ENCODE measurements around the gene ZBTB40.

ZBTB40 gene

GRCh38 chr1:22465671-22466070, 14.0 kb downstream of the ZBTB40 start:
- no peak for TF ChIP-seq EZH2 (IDR thresholded peaks at IDR 0.05; ENCODE audit: borderline replicate concordance, low read depth, low read length, severe bottlenecking)
- TF ChIP-seq, protein P1, sequence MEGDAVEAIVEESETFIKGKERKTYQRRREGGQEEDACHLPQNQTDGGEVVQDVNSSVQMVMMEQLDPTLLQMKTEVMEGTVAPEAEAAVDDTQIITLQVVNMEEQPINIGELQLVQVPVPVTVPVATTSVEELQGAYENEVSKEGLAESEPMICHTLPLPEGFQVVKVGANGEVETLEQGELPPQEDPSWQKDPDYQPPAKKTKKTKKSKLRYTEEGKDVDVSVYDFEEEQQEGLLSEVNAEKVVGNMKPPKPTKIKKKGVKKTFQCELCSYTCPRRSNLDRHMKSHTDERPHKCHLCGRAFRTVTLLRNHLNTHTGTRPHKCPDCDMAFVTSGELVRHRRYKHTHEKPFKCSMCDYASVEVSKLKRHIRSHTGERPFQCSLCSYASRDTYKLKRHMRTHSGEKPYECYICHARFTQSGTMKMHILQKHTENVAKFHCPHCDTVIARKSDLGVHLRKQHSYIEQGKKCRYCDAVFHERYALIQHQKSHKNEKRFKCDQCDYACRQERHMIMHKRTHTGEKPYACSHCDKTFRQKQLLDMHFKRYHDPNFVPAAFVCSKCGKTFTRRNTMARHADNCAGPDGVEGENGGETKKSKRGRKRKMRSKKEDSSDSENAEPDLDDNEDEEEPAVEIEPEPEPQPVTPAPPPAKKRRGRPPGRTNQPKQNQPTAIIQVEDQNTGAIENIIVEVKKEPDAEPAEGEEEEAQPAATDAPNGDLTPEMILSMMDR (IDR thresholded peaks at IDR 0.05; ENCODE audit: borderline replicate concordance, extremely low read depth, low read length, poor library complexity, severe bottlenecking) = no peak

GRCh38 chr1:22470227-22470626, 18.6 kb downstream of the ZBTB40 start:
- ATAC-seq (ENCODE audit: insufficient read depth, low read depth) (no peak), DNase-seq (no peak)
- H3K27ac ChIP-seq (ENCODE audit: low read length) = no peak overlapping the region
- H3K4me2 ChIP-seq (ENCODE audit: insufficient read depth, low read length) = no peak overlapping the region
- H3K4me1 ChIP-seq (ENCODE audit: insufficient read depth, low read length) = no peaks in the 10 kb centered on the region
- H4K20me1 ChIP-seq (ENCODE audit: insufficient read depth, low read length) = peaks cover 56% of the 10 kb centered on the region; the same call in 1 of the 2 replicates
- no peak overlapping the region for H2AFZ ChIP-seq (ENCODE audit: low read depth, low read length)
- H3K9me3 ChIP-seq (ENCODE audit: insufficient read depth, low read length, severe bottlenecking) = peaks cover under 1% of the 10 kb centered on the region
- no peak overlapping the region for H3K9ac ChIP-seq (ENCODE audit: low read depth, low read length)
- peaks cover 83% of the 10 kb centered on the region for H3K79me2 ChIP-seq (ENCODE audit: insufficient read depth, low read length)
- no peak for TF ChIP-seq EZH2 (IDR thresholded peaks at IDR 0.05; ENCODE audit: borderline replicate concordance, low read depth, low read length, severe bottlenecking)
- TF ChIP-seq, protein P1 (IDR thresholded peaks at IDR 0.05; ENCODE audit: borderline replicate concordance, extremely low read depth, low read length, poor library complexity, severe bottlenecking) = no peak
- no peaks in the 10 kb centered on the region for H3K36me3 ChIP-seq (ENCODE audit: insufficient read depth, low read length)
- no peaks in the 10 kb centered on the region for H3K27me3 ChIP-seq (ENCODE audit: insufficient read depth, low read length, poor library complexity)
- no peak overlapping the region for H3K4me3 ChIP-seq (ENCODE audit: low read depth in 1 of 2, low read length in 2 of 2)

More at GRCh38 chr1:22465671-22466070, 14.0 kb downstream of the ZBTB40 start:
- ATAC-seq (ENCODE audit: insufficient read depth, low read depth) (no peak), DNase-seq (no peak)
- no peak overlapping the region for H2AFZ ChIP-seq (ENCODE audit: low read depth, low read length)
- H3K9ac ChIP-seq (ENCODE audit: low read depth, low read length) = no peak overlapping the region
- no peaks in the 10 kb centered on the region for H3K4me1 ChIP-seq (ENCODE audit: insufficient read depth, low read length)
- H3K27ac ChIP-seq (ENCODE audit: low read length) = no peak overlapping the region
- H3K9me3 ChIP-seq (ENCODE audit: insufficient read depth, low read length, severe bottlenecking) = peaks cover 15% of the 10 kb centered on the region
- no peak overlapping the region for H3K4me2 ChIP-seq (ENCODE audit: insufficient read depth, low read length)
- H3K79me2 ChIP-seq (ENCODE audit: insufficient read depth, low read length) = peaks cover 86% of the 10 kb centered on the region
- H3K36me3 ChIP-seq (ENCODE audit: insufficient read depth, low read length) = no peaks in the 10 kb centered on the region
- no peak overlapping the region for H3K4me3 ChIP-seq (ENCODE audit: low read depth in 1 of 2, low read length in 2 of 2)
- no peaks in the 10 kb centered on the region for H3K27me3 ChIP-seq (ENCODE audit: insufficient read depth, low read length, poor library complexity)
- peaks cover 24% of the 10 kb centered on the region; the same call in 1 of the 2 replicates for H4K20me1 ChIP-seq (ENCODE audit: insufficient read depth, low read length)

DNA sequence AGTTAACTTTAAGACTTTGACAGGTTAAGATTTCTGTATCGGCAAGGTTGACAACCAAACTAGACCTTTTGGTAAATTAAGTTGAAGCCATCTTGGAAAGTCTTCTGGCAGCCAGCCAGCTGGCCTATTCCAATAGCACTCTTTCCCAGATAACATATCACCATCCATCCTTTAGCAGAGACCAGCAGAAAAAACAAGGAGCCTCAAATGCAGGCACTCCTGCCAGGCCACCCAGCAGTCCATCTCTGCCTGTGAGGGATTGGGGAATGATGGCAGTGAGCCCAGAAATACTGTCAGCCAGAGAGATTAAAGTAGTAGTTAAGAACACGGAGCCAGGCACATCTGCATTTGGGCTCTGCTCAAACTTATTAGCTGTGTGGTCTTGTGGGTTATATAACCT, 19.4 kb downstream of the ZBTB40 start:
- peaks cover 81% of the 10 kb centered on the region for H3K79me2 ChIP-seq (ENCODE audit: insufficient read depth, low read length)
- no peak overlapping the region for H3K4me3 ChIP-seq (ENCODE audit: low read depth in 1 of 2, low read length in 2 of 2)
- H3K9me3 ChIP-seq (ENCODE audit: insufficient read depth, low read length, severe bottlenecking) = no peaks in the 10 kb centered on the region
- H3K36me3 ChIP-seq (ENCODE audit: insufficient read depth, low read length) = no peaks in the 10 kb centered on the region
- no peak overlapping the region for H3K9ac ChIP-seq (ENCODE audit: low read depth, low read length)
- ATAC-seq (ENCODE audit: insufficient read depth, low read depth) = no peak
- H3K4me1 ChIP-seq (ENCODE audit: insufficient read depth, low read length) = no peaks in the 10 kb centered on the region
- H3K27ac ChIP-seq (ENCODE audit: low read length) = no peak overlapping the region
- peaks cover 51% of the 10 kb centered on the region; the same call in 1 of the 2 replicates for H4K20me1 ChIP-seq (ENCODE audit: insufficient read depth, low read length)
- no peak overlapping the region for H3K4me2 ChIP-seq (ENCODE audit: insufficient read depth, low read length)
- H2AFZ ChIP-seq (ENCODE audit: low read depth, low read length) = no peak overlapping the region
- H3K27me3 ChIP-seq (ENCODE audit: insufficient read depth, low read length, poor library complexity) = no peaks in the 10 kb centered on the region
- no peak for DNase-seq
- TF ChIP-seq, protein P1 (IDR thresholded peaks at IDR 0.05; ENCODE audit: borderline replicate concordance, extremely low read depth, low read length, poor library complexity, severe bottlenecking) = no peak
- no peak for TF ChIP-seq EZH2 (IDR thresholded peaks at IDR 0.05; ENCODE audit: borderline replicate concordance, low read depth, low read length, severe bottlenecking)

DNA sequence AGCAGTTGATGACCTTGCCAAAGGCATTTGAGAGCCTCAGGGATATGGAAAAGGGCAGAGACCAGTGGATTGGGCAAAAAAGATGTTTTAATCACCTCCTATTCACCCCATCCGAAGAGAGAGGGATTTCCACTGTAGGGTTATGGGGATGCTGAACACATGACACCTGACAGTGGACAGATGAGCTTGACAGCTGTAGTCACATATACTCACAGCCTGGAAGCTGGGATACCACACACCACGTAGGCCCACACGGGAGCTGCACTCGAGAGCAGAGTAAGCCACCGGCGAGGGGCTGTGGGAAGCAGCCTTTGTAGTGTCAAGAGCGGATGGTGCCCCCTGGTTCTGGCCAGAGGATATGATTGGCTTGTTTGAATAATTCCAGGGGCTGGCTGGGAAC, 20.0 kb downstream of the ZBTB40 start:
- ATAC-seq (ENCODE audit: insufficient read depth, low read depth) = no peak
- no peaks in the 10 kb centered on the region for H3K9me3 ChIP-seq (ENCODE audit: insufficient read depth, low read length, severe bottlenecking)
- peaks cover 81% of the 10 kb centered on the region for H3K79me2 ChIP-seq (ENCODE audit: insufficient read depth, low read length)
- H3K4me2 ChIP-seq (ENCODE audit: insufficient read depth, low read length) = no peak overlapping the region
- H3K4me3 ChIP-seq (ENCODE audit: low read depth in 1 of 2, low read length in 2 of 2) = no peak overlapping the region
- no peaks in the 10 kb centered on the region for H3K4me1 ChIP-seq (ENCODE audit: insufficient read depth, low read length)
- no peaks in the 10 kb centered on the region for H3K36me3 ChIP-seq (ENCODE audit: insufficient read depth, low read length)
- H3K27ac ChIP-seq (ENCODE audit: low read length) = no peak overlapping the region
- no peak for DNase-seq
- H2AFZ ChIP-seq (ENCODE audit: low read depth, low read length) = no peak overlapping the region
- TF ChIP-seq, protein P1 (IDR thresholded peaks at IDR 0.05; ENCODE audit: borderline replicate concordance, extremely low read depth, low read length, poor library complexity, severe bottlenecking) = no peak
- no peak for TF ChIP-seq EZH2 (IDR thresholded peaks at IDR 0.05; ENCODE audit: borderline replicate concordance, low read depth, low read length, severe bottlenecking)
- no peak overlapping the region for H3K9ac ChIP-seq (ENCODE audit: low read depth, low read length)
- H3K27me3 ChIP-seq (ENCODE audit: insufficient read depth, low read length, poor library complexity) = no peaks in the 10 kb centered on the region
- H4K20me1 ChIP-seq (ENCODE audit: insufficient read depth, low read length) = peaks cover 51% of the 10 kb centered on the region; the same call in 1 of the 2 replicates

Measured in DND-41 (cell line).